Measurements from ENCODE around the gene CYP51A1.
"Not testable (repeated sequence)": the region's sequence is repeated elsewhere in the genome, so short reads cannot be mapped to it uniquely, and the experiment has no call there.

Gene CYP51A1

DNA sequence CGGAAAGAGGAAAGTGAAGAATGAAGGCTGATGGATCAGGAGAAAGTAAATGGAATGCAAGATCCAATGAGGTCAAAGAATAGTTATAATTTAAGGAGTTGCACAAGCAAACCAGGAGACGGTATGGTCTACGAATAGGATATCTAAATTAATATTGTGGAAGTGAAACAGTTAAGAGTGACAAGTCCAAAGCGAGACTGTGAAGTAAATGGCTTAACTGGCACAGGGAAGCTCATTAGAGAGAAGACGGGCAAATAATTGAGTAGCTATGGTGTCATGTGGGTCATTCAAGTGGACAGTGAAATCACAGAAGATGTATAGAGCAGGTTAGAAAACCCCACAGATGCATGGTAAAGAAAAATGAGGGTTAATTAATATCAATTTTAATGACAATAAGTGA lies 3.2 kb downstream of the CYP51A1 start:
- ATAC-seq (no peak), DNase-seq (no peak)

DNA sequence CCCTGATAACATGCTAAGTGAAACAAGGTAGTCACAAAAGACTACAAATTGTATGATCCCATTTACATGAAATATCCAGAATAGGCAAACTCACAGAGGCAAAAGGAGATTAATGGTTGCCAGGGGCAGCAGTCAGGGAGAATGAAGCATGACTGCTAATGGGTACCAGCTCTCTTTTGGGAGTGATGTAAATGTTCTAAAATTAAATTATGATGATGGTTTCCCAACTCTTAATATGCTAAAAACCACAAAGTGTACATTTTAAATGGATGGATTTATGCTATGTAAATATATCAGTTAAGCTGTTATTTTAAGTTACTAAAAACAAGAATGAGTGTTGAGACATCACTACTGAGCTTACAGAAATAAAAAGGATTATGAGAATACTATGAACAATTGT lies 12.6 kb downstream of the CYP51A1 start:
- no peak for DNase-seq
- ATAC-seq: no peak

DNA sequence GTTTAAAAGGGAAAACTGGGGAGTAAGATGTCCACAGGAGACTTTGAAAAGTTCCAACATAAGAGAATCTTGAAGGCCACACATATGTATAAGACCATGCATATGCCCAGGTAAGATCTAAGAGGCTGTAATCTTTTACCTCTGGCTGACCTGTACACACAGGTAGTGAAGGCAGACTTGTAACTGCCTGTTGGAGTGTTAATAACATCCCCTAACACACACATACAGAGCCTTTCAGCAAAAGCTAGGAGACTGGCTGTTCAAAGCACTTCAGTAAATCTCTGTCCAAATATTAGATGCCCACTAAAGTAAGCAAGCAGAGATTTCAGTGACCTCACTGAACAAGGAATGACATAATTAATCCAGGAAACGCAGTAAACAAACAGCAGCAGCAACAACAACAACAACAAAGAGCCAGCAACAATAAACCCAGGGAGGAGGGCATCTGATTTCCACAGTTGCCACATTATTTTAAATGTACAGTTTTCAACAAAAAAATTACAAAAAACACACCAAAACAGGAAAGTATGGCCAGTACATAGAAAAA lies 15.0 kb downstream of the CYP51A1 start:
- ATAC-seq: no peak

DNA sequence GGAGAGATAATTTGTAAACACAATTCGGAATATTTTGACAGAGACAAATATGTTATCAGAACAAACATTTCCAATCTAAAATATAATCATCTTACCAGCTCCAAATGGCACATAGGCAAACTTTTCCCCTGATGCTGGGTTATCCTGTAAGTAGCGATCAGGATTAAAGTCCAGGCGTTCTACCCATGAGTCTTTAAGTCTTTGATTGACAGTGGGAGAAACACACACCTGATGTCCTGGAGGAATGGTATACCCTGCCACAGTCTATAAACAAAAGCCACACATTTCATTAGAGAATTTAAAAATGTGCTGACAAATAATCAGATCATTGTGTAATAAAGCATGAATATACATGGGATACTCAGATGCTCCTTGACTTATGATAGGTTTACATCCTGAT lies 17.3 kb downstream of the CYP51A1 start:
- DNase-seq (no peak), ATAC-seq (no peak)

More for the DNA sequence above, 15.0 kb downstream of the CYP51A1 start:
- no peak for DNase-seq

DNA sequence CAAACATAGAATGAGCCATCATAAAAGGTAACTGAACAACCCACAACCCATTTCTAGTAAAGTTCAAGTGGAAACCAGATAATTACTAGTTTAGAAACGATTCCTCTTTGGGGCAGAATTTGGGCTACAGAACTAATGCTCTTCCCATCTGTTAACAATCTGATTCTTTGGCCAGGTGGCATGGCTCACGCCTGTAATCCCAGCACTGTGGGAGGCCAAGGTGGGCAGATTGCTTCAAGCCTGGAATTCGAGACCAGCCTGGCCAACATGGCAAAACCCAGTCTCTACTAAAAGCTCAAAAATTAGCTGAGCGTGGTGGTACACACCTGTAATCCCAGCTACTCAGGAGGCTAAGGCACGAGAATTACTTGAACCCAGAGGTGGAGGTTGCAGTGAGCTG lies 18.5 kb downstream of the CYP51A1 start:
- ATAC-seq (no peak), DNase-seq (no peak)

DNA sequence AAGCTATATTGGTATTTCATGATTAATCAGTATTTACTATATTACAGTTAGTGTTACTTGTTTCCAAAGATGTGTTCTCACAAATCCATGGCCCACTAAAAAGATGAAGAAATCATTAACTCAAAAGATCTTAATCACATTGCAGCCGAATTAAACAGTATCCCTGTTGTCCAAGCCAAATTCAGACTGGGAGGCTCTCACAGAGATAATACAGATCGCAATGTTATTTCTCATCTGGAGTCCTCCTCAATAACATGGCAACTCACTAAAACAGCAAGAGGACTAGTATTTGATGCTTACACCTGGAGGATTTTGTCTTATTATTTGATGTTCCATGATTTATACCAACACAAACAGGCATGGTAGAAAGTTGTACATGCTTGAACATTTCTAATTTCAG lies 23.4 kb downstream of the CYP51A1 start:
- ATAC-seq: no peak
- no peak for DNase-seq

DNA sequence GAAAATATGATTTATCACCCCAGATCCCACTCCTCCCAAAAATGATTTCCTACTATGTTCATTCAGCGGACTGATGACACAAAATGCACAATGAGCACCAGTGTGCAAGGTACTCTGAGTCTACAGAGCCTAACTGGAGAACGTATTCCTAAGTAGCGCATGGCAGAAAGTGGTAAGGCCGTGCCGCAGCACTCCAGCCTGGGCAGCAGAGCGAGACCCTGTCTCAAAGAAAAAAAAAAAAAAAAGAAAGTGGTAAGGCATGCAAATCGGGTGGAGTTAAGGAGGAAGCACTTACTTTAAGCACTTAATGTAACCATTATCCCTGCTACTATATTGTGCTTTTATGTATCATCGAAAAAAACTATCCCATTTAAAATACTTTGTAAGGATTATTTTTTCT lies 25.5 kb downstream of the CYP51A1 start:
- DNase-seq (no peak), ATAC-seq (no peak)

DNA sequence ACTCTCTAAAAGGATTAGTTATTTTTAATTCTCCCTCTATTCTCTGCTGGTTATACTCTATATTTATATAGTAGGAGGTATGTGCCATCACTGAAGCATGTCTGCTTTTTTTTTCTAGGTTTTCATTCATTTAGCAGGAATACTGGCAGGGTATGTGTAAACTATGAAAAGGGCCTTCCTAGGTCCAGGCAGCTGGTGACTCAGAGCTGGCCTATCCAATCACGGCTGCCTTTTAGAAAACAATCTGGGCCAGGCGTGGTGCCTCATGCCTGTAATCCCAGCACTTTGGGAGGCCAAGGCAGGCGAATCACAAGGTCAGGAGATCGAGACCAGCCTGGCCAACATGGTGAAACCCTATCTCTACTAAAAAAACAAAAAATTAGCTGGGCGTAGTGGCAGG lies 31.4 kb downstream of the CYP51A1 start:
- not testable (repeated sequence) for DNase-seq, ATAC-seq

DNA sequence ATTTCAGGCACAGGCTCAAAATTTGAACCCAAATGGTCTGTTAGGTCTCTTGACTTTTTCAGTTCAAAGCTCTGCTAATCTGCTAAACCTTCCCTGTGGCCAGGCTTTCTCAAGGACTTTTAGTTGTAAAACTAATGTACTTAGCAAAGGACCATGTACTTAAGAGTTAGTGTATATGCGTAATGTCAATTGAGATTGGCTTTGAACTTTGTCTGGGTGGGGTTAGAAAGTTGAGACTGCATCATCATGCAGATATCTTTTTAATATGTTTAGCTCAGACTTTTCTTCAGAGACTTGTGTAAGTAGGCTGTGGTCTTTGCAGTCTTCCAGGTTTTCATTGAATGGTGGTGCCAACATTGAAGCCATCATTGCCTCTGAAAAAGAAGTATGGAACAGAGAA lies 33.7 kb downstream of the CYP51A1 start:
- no peak for ATAC-seq
- DNase-seq: no peak

DNA sequence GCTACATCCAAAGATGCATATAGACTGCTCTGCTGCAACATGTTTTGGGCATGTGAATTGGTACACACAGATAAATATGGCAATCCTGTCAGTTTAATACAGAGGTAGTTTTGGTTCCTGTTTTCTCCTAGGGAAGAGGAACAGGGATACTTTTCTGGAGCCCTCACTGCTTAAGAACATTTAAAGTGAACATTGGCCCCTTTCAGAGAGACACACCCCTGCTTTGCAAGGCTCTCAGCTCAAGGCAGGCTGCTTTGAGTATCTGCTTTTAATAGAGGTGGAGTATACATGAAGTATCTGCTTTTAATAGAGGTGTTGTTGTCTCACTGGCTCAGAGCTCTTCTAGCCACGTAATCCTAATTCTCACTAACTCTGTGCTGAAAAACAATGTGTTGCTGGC lies 38.9 kb downstream of the CYP51A1 start:
- DNase-seq (no peak), ATAC-seq (no peak)

DNA sequence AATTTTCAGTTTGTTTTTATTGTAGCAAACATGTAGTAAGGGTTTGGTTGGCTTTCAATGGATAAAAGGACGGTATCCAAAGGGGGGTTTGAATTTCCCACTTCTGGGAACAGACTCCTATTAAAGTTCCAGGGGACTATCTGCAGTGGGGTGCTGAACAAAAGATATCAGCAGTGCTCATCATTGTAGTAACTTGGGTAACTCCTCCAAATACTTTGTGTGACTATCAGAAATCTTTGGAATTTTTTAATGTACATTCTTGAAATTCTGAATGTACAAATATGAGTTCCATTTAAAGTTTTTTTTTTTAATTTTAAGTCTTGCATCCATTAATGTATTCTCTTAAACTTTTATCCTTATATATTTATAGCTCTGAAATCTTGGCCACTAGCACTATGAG lies 42.1 kb downstream of the CYP51A1 start:
- ATAC-seq (no peak), DNase-seq (no peak)

DNA sequence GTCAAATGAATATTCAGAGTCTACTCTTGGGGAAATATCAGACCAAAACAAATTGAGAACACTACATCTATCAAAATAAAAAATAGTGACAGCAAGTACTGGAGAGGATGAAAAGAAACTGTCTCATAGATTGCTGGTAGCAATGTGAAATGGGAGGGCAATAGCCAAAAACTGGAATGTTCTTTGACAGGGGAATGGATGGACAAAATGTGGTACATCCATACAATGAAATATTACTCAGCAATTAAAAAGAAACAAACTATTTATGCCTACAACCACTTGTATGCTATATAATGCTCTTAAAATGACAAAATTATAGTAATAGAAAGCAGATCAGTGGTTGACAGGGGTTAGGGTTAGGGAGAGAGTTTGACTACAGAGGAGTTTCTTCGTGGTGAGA lies 46.0 kb downstream of the CYP51A1 start:
- DNase-seq (no peak), ATAC-seq (no peak)

DNA sequence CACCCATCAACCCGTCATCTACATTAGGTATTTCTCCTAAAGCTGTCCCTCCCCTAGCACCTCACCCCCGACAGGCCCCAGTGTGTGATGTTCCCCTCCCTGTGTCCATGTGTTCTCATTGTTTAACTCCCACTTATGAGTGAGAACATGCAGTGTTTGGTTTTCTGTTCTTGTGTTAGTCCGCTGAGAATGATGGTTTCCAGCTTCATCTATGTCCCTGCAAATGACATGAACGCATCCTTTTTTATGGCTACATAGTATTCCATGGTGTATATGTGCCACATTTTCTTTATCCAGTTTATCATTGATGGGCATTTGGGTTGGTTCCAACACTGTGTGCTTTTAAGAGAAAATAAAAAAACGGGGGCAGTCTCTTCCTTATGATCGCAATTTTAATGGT lies 50.4 kb downstream of the CYP51A1 start:
- not testable (repeated sequence) for ATAC-seq, DNase-seq

DNA sequence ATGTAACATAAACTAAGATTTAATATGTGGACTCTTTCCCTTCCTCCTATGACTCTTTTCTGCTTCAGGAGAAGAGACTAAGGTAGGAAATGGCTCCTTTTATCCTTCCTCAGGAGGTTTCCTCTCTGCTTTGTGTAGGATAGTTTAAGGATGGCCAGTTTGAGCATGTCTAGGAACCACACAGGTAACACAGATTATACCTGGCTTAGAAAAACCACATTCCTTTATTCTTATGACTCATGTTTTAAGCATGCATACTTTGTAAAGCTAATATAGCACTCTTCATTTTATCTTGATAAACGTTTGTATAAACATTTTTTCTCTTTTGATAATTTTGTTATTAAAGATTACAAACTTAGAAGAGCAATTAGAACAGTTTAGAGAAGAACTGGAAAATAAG lies 57.8 kb downstream of the CYP51A1 start:
- no peak for DNase-seq
- ATAC-seq: no peak

DNA sequence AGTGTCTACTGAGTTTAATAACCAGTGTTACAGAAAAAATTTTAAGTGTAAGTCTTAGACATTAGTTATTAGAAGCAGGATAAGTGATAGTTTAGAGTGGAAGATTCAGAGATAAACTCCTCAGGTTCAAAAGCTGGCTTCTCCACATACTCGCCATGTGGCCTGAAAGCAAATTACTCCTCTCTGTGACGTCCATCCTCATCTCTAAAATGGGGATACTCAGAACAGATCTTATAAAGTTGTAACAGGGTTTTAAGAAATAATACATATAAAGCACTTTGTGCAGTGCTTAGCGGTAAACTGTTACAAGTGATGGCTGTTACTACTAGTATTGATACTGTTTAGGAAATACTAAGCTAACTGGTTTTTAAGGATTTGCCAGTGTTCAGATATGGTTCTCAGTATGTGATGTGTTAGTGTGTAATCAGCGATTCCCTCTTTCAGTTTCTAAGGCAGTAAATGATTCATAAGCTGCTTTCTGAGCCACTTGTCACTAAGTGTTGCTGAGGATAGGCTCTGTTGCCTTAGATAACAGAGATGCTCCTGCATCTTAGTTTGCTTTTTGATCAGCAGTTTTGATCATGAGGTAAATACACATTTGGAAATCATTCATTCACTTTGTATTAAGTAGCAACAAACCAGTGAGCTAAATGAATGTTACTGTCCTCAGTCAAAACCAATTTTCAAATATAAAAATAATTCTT lies 58.7 kb downstream of the CYP51A1 start:
- ATAC-seq: peak; percentile 84

DNA sequence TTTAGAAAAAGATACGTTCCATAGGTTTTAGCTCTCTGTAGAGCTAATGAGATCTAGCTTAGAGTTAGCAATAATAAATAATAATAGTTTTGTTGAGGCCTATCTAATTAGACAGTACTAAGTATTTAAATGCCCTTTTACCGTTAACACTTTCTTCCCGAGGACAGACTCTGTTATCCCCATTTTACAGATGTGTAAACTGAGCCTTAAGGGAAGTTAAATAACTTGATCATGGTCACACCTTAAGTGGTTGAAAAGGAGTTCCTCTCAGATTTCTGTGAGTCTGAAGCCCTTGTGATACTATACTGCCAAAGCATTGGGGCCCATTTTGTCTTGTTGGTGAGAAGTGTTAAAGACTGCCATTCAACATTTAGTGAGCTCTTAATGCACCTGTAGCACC lies 61.6 kb downstream of the CYP51A1 start:
- ATAC-seq: no peak

More for the DNA sequence above, 58.7 kb downstream of the CYP51A1 start:
- DNase-seq: no peak

DNA sequence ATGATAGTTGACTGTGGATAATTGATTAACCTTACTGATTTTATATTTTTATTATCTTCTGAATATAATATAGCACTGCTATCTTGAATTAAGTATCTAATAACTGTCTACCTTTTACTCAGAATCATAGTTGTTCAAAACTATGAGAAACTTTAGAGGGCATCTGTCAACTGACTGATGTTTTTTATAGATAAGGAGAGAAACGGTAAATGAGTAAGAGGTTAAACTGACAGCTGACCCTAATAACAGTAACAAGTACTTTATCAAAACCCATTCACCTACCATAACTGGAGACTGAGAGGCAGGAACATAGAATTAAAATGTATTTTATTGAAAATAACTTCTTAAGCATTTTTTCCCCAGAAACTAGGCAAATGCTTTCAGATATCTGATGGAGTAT lies 62.2 kb downstream of the CYP51A1 start:
- DNase-seq (no peak), ATAC-seq (no peak)

More for the DNA sequence above, 61.6 kb downstream of the CYP51A1 start:
- no peak for DNase-seq

DNA sequence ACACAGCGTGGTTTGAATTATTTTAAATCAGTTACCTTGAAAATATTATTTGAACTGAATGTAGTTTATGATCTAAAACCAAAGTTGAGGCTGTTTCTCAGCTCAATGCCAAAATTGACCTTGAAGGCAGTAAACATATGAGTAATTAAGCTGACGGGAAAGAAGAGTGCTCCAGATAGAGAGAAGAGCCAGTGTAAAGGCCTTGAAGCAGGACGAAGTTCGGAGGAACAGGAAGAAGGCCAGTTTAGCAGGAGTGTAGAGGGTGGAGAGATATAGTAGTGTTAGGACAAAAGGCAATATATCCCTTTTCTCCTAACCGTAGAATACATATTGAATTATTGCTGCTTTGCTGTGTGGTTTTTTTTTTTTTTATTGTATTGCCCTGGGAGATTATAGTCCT lies 63.2 kb downstream of the CYP51A1 start:
- DNase-seq: no peak
- no peak for ATAC-seq

DNA sequence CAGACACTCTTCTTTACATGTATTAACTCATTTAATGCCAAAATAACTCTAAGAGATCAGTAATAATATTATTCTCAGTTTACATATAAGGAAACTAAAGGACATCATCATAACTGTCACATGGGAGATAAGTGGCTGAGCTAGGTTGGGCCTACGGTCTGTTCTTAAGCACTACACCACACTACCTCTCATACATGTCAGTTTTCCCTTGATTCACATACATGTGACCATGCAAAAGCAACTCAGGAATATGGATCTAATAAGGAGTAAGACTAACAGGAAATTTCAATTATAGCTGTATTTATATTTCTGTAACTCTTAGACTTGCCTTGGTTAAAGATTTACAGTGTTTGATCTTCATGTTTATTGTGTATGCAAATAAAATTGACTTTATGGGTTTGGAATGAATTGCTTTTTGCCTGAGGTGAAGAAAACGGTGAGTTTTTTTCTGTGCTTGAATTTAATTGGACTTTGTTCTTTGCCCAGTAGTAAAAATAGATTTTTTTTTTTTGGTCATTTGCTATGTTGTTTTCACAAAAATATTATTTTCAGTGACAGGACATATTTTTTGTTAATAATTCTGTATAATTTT lies 69.7 kb downstream of the CYP51A1 start:
- ATAC-seq (no peak), DNase-seq (no peak)

All from stimulated activated naive CD8-positive, alpha-beta T cell treated with anti-CD3 and anti-CD28 coated beads, Interleukin-15, Interleukin-2, amounts not matched to agents 100 U/mL and 50 U/mL, for 24 hours (primary cell).